OCI-LY7 (cell line): Measurements from ENCODE around the gene EVX1. TPM values are rescaled to one million over a fixed set of nuclear protein-coding genes. Genes with fewer than 3 reads are reported as not detected.

Experiments used
- BruUV-seq: library from RNA; stranded (reverse); fragments of 400-500 nt; replicated peaks from 2 replicates; lab custom pipeline; 2021; lab: Mats Ljungman, UMichigan
- CTCF ChIA-PET: fragments of 300-600 bp; sonication (Branson Sonifier 250); formaldehyde crosslinking; loops from one replicate; lab custom pipeline; 2022; ENCODE audit warnings: antibody characterized with exemption; ENCODE audit not compliant: unreplicated experiment; lab: Charles Lee
- POLR2A ChIA-PET: fragments of 300-600 bp; sonication (Branson Sonifier 250); formaldehyde crosslinking; loops from one replicate; lab custom pipeline; 2022; ENCODE audit warnings: antibody characterized with exemption; lab: Charles Lee
- DNase-seq: peaks from one replicate; pipeline ENCODE4 v3.0.0-alpha.2; 2015; ENCODE audit warnings: low spot score
- H2AFZ ChIP-seq: fragments of 200-600 bp; sonication (generic), shearing (Covaris generic); 2 replicates; pipeline ENCODE4 v1.6.1; 2014; ENCODE audit warnings: mild to moderate bottlenecking, antibody characterized with exemption, low read length, moderate library complexity
- H3K27ac ChIP-seq: fragments of 200-600 bp; sonication (generic); 2 replicates; pipeline ENCODE4 v1.5.1; 2014; ENCODE audit warnings: mixed run types, low read depth, mild to moderate bottlenecking, moderate library complexity, low read length, inconsistent platforms; ENCODE audit not compliant: poor library complexity, severe bottlenecking
- H3K36me3 ChIP-seq: fragments of 200-600 bp; sonication (generic); 2 replicates; pipeline ENCODE4 v1.6.1; 2014; ENCODE audit warnings: mild to moderate bottlenecking, antibody characterized with exemption, low read length, moderate library complexity, mixed read lengths; ENCODE audit not compliant: insufficient read depth
- H3K4me1 ChIP-seq: fragments of 200-600 bp; sonication (generic); 2 replicates; pipeline ENCODE4 v1.5.1; 2014; ENCODE audit warnings: mild to moderate bottlenecking, low read length; ENCODE audit not compliant: insufficient read depth, poor library complexity, severe bottlenecking
- H3K4me2 ChIP-seq: fragments of 200-600 bp; sonication (generic); 2 replicates; pipeline ENCODE4 v1.6.1; 2014; ENCODE audit warnings: mild to moderate bottlenecking, low read length
- H3K4me3 ChIP-seq: fragments of 200-600 bp; sonication (generic); 2 replicates; pipeline ENCODE4 v1.5.1; 2014; ENCODE audit warnings: mild to moderate bottlenecking, low read depth, low read length; ENCODE audit not compliant: poor library complexity, severe bottlenecking
- H3K79me2 ChIP-seq: fragments of 200-600 bp; sonication (generic); 2 replicates; pipeline ENCODE4 v1.6.1; 2016; ENCODE audit warnings: low read depth, mild to moderate bottlenecking, low read length, moderate library complexity, mixed read lengths; ENCODE audit not compliant: insufficient read depth
- H3K9me2 ChIP-seq: fragments of 200-600 bp; sonication (generic); 2 replicates; pipeline ENCODE4 v1.6.1; 2016; ENCODE audit warnings: mild to moderate bottlenecking, low read length, mixed read lengths; ENCODE audit not compliant: insufficient read depth
- H3K9me3 ChIP-seq: fragments of 200-600 bp; sonication (generic); 2 replicates; pipeline ENCODE4 v1.6.1; 2014; ENCODE audit warnings: mild to moderate bottlenecking, mixed run types, low read length, mixed read lengths
- H4K20me1 ChIP-seq: fragments of 200-600 bp; sonication (generic); 2 replicates; pipeline ENCODE4 v1.6.1; 2014; ENCODE audit warnings: mild to moderate bottlenecking, antibody characterized with exemption, low read length, moderate library complexity, mixed read lengths; ENCODE audit not compliant: insufficient read depth
- EZH2phosphoT487 ChIP-seq: fragments of 200-600 bp; sonication (generic); IDR thresholded peaks from 2 replicates; pipeline ENCODE4 v1.6.1; 2018; ENCODE audit warnings: low read depth, borderline replicate concordance, mild to moderate bottlenecking, mixed run types, antibody characterized with exemption, low read length, moderate library complexity, mixed read lengths
- intact Hi-C: fragments of 100-400 bp; cut with micrococcal nuclease; formaldehyde crosslinking; loops from one replicate; pipeline ENCODE4 v1.10.0; 2022; ENCODE audit not compliant: unreplicated experiment
- total RNA-seq, 2 experiments: library from RNA; depleted of rRNA in 1 of 2; stranded (reverse); fragments of >200 nt in 1 of 2; shearing (Covaris generic) in 1 of 2; gene quantifications; 2 replicates each; pipeline ENCODE4 v1.2.3, GENCODE V29; 2014 to 2022
- TF ChIP-seq, protein P1 (sequence below): fragments of 200-600 bp; sonication (generic); conservative IDR thresholded peaks from 2 replicates; pipeline ENCODE4 v1.5.1; 2014; ENCODE audit warnings: mild to moderate bottlenecking, antibody characterized with exemption, low read length, moderate library complexity, mixed read lengths

EVX1 gene
- total RNA-seq, 2 experiments from 2014 or later, result not detected

DNA sequence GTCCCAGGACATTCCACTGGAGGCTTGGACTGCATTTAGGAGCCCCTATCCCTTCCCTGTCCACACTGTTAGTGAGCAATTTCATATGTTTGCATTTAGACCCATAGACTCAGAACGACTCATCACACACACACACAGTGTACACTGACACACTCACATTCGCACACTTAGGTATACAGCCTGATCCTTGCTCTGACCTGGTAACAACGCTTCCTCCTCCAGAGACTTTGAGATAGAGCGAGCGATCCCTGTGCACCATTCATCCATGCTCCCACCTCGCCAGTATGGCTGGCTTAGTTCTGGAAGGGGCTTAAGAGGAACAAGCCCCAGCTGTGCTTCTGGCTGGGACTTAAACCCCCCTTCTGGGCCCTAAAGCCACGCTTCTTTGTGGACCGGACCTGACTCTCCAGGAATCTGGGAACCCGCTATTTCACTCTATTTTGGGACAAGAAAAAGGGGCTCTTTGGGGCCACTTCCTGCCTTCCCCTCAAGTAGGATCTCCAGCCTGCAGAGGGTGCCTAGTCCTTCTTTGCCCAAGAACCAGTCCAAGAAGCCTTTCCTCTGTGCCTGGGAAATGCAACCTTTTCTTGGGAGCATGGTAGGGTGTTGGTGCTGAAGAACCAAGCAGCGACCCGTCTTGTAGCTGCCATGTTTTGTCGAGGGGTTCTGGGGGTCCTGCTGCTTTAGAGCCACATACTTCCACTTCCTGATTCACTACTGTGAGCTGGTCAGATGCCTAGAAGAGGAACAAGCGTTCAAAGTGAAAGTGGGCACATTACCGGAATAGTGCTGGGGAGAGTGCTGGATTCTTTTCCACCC, 41.6 kb upstream of the EVX1 start:
- Histone ChIP-seq H3K9me2 (no peaks in the 10 kb centered on the region), H3K4me2 (peak overlapping the region; percentile 86), H3K27ac (no peak overlapping the region), H3K4me3 (peak overlapping the region; percentile 73), H3K9me3 (no peaks in the 10 kb centered on the region), H4K20me1 (no peaks in the 10 kb centered on the region), H2AFZ (no peak overlapping the region; the same call in 1 of the 2 replicates), H3K79me2 (no peaks in the 10 kb centered on the region), H3K4me1 (peaks cover 17% of the 10 kb centered on the region), H3K36me3 (no peaks in the 10 kb centered on the region)
- DNase-seq, result peak; percentile 38
- ChIA-PET POLR2A (interaction anchor here (0.6 kb wide), 1 partner anchor 450 kb away, joined by 3 read pairs; no protein-coding TSS in a partner anchor), CTCF (no interaction called here)
- no peak for TF ChIP-seq EZH2phosphoT487
- TF ChIP-seq, protein P1, sequence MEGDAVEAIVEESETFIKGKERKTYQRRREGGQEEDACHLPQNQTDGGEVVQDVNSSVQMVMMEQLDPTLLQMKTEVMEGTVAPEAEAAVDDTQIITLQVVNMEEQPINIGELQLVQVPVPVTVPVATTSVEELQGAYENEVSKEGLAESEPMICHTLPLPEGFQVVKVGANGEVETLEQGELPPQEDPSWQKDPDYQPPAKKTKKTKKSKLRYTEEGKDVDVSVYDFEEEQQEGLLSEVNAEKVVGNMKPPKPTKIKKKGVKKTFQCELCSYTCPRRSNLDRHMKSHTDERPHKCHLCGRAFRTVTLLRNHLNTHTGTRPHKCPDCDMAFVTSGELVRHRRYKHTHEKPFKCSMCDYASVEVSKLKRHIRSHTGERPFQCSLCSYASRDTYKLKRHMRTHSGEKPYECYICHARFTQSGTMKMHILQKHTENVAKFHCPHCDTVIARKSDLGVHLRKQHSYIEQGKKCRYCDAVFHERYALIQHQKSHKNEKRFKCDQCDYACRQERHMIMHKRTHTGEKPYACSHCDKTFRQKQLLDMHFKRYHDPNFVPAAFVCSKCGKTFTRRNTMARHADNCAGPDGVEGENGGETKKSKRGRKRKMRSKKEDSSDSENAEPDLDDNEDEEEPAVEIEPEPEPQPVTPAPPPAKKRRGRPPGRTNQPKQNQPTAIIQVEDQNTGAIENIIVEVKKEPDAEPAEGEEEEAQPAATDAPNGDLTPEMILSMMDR, result no peak
- BruUV-seq, result no TSS peak
- intact Hi-C loops, result no loop called here

DNA sequence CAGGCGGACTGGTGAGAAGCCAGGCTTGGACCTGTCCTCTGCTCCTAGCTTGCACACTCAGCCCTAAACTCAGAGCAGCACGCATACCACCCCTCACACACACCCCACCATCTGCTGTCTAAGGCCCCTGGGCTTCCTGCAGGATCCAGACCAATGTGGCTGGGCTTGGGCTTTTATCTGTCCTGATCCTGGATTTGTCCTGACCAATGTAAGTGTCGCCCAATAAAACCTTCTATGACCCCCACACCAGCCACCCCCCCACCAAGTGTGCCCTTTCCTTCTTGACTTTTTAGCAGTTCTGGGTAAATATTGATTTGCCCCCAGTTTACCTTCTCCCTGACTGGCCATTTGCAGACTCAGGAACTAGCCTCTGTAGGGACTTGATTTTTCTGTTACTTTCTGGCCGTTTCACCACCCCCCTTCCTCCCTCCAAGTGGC, 41.0 kb upstream of the EVX1 start:
- intact Hi-C loops, result no loop called here
- H3K36me3 ChIP-seq, result no peaks in the 10 kb centered on the region
- no peaks in the 10 kb centered on the region for H3K79me2 ChIP-seq
- no peaks in the 10 kb centered on the region for H3K9me2 ChIP-seq
- CTCF ChIA-PET, result interaction anchor here (0.6 kb wide), 1 partner anchor 22 kb away, joined by 3 read pairs; no protein-coding TSS in a partner anchor
- H3K4me3 ChIP-seq, result no peak overlapping the region
- TF ChIP-seq, protein P1, result no peak
- no peak for TF ChIP-seq EZH2phosphoT487
- peaks cover 17% of the 10 kb centered on the region for H3K4me1 ChIP-seq
- POLR2A ChIA-PET, result no interaction called here
- no TSS peak for BruUV-seq
- H2AFZ ChIP-seq, result peak overlapping the region; percentile 13; the same call in 1 of the 2 replicates
- no peak overlapping the region for H3K27ac ChIP-seq
- peak overlapping the region; percentile 86 for H3K4me2 ChIP-seq
- DNase-seq, result no peak
- no peaks in the 10 kb centered on the region for H3K9me3 ChIP-seq
- no peaks in the 10 kb centered on the region for H4K20me1 ChIP-seq
